Measurements from ENCODE around the gene SMARCA1. TPM values are rescaled to one million over a fixed set of nuclear protein-coding genes. Genes with fewer than 3 reads are reported as not detected.
A peak's percentile ranks its signal among the peaks of the same experiment; 100 is the strongest.

The SMARCA1 gene
- total and polyA plus RNA-seq, 2 of the 13 experiments (the other 11 are each of a cell fraction or from before 2014, with no cell fraction given), result 97.7 to 145 TPM

- TF ChIP-seq ZHX2 (IDR thresholded peaks at IDR 0.05; ENCODE audit: low read depth) (no peak), ZHX2 (CRISPR knock-in tag; IDR thresholded peaks at IDR 0.05; ENCODE audit: borderline replicate concordance) (no peak)
Measured at GRCh38 chrX:129540722-129541184, 17.5 kb upstream of the SMARCA1 start (continued).

- WGBS (ENCODE audit: low lambda C conversion rate), result no CpG with 5 or more reads among the region's 60 CpGs
- Histone ChIP-seq H3K4me3 (replicated peaks in 1 of 3; ENCODE audit: insufficient read depth in 1 of 3, low read depth in 2 of 3, low read length in 3 of 3) (peak within 1 kb of the TSS; percentile 72 to 75 (median 73)), H3K9me3 (ENCODE audit: low read length) (no peaks in the 10 kb centered on the region), H2AFZ (ENCODE audit: low read length) (no peak within 1 kb of the TSS), H4K20me1 (ENCODE audit: insufficient read depth, low read length) (no peaks in the 10 kb centered on the region), H3K27ac (ENCODE audit: extremely low read length, insufficient read depth, low read length) (peak within 1 kb of the TSS; percentile 84), H3K79me2 (ENCODE audit: insufficient read depth, low read length) (peaks cover 10% of the 10 kb centered on the region), H3K27me3 (ENCODE audit: control insufficient read depth in 1 of 2, insufficient read depth in 2 of 2, low read length in 2 of 2) (no peaks in the 10 kb centered on the region), H3K4me2 (ENCODE audit: low read depth, low read length) (peak within 1 kb of the TSS; percentile 74), H3K4me1 (ENCODE audit: insufficient read depth, low read length) (peaks cover 26% of the 10 kb centered on the region), H3K36me3 (replicated peaks in 1 of 2; ENCODE audit: control insufficient read depth in 1 of 2, insufficient read depth in 2 of 2, low read length in 2 of 2) (no peaks in the 10 kb centered on the region), H3K9ac (ENCODE audit: insufficient read depth, low read depth, low read length) (peak within 1 kb of the TSS; percentile 80)
- peak; percentile 51 for DNase-seq (ENCODE audit: low spot score)
- BruUV-seq (replicated peaks), result no TSS peak
- ChIA-PET POLR2A (interaction anchor here (0.7 to 1.0 kb wide), 3 partner anchors 14 to 18 kb away, joined by 3 to 6 read pairs (median 5); partner anchors contain the start of gene SMARCA1), CTCF (ENCODE audit: low intra/inter-chr PET ratio, low total read pairs) (no interaction called here)
- peak; percentile 94 for ATAC-seq
- intact Hi-C loops (cut with micrococcal nuclease; ENCODE audit: unreplicated experiment), result loop anchor here (2.0 to 10.0 kb wide), 2 partner anchors 15 to 45 kb away; no protein-coding TSS in a partner anchor
- FAIRE-seq, result peak; percentile 71
- in situ Hi-C loops (cut with HindIII; ENCODE audit: extremely low pct_ligation_motif_present, low pct_unique_long_range_greater_than_20kb), result no loop called here
- TF ChIP-seq ARID4A (CRISPR knock-in tag; IDR thresholded peaks at IDR 0.05; ENCODE audit: borderline replicate concordance), result peak; percentile 44; the same call in 1 of the 2 replicates
- TF ChIP-seq HDAC1 (CRISPR knock-in tag; IDR thresholded peaks at IDR 0.05), result no peak; the same call in 1 of the 2 replicates
- peak; percentile 76 for TF ChIP-seq CTCF (CRISPR knock-in tag; IDR thresholded peaks at IDR 0.05)
- no peak for TF ChIP-seq ZFP36L1 (CRISPR knock-in tag; IDR thresholded peaks at IDR 0.05)
- peak; percentile 32; the same call in 1 of the 2 replicates for TF ChIP-seq SPEN (CRISPR knock-in tag; IDR thresholded peaks at IDR 0.05; ENCODE audit: low read depth)
- TF ChIP-seq POGZ (CRISPR knock-in tag; IDR thresholded peaks at IDR 0.05), result 0 out of 2 replicates have a peak, but pooled peaks have one; percentile 42
- 0 out of 2 replicates have a peak, but pooled peaks have one; percentile 28 for TF ChIP-seq NFKB2 (CRISPR knock-in tag; IDR thresholded peaks at IDR 0.05; ENCODE audit: borderline replicate concordance)
Measured at GRCh38 chrX:129540068-129540653, 16.9 kb upstream of the SMARCA1 start, which contains the start of gene OCRL. OCRL (plus strand) TSS chrX:129540259; CDS start chrX:129540440, 181 bp downstream.
